Erythroblast (primary cell): Measurements from ENCODE around the gene GRIP2.

Experiments
- GATA1 ChIP-seq: IDR thresholded peaks from 2 replicates; pipeline ENCODE4 v1.6.1; 2011; ENCODE audit warnings: low read depth, mild to moderate bottlenecking, control low read depth, low read length, moderate library complexity
- POLR2A ChIP-seq: IDR thresholded peaks from 2 replicates; pipeline ENCODE4 v1.6.1; 2011; ENCODE audit warnings: mild to moderate bottlenecking, low read length

GRCh38 chr3:14505001-14505802 is 34.9 kb downstream of the GRIP2 start:
- no peak for TF ChIP-seq POLR2A
- TF ChIP-seq GATA1: no peak
